AG04450 (cell line): Measurements from ENCODE around the gene FDX2. TPM values are rescaled to one million over a fixed set of nuclear protein-coding genes. Genes with fewer than 3 reads are reported as not detected.

Experiments used
- CTCF ChIA-PET: fragments of 300-600, 350-600 bp; formaldehyde crosslinking; extraction: SDS; loops from one replicate; lab custom pipeline; 2022; ENCODE audit warnings: antibody characterized with exemption, inconsistent platforms; lab: Charles Lee
- POLR2A ChIA-PET: fragments of 350-600 bp; formaldehyde crosslinking; extraction: SDS; loops from one replicate; lab custom pipeline; 2021; ENCODE audit warnings: antibody characterized with exemption, inconsistent platforms; lab: Yijun Ruan, JAX
- DNase-seq: peaks from one replicate; pipeline ENCODE4 v3.0.0-alpha.2; 2011; ENCODE audit warnings: low read depth, low spot score
- H3K27ac ChIP-seq: one replicate; pipeline ENCODE4 v1.5.1; 2012; ENCODE audit warnings: low read depth, low read length, control low read depth
- H3K27me3 ChIP-seq: one replicate; pipeline ENCODE4 v1.6.0; 2012; ENCODE audit warnings: low read length; ENCODE audit not compliant: control insufficient read depth, insufficient read depth
- H3K4me3 ChIP-seq: 2 replicates; pipeline ENCODE4 v1.5.1; 2011; ENCODE audit warnings: mild to moderate bottlenecking, low read depth, low read length, control low read depth
- H3K9me3 ChIP-seq: 2 replicates; pipeline ENCODE4 v1.5.1; 2012; ENCODE audit warnings: low read length; ENCODE audit not compliant: control insufficient read depth, insufficient read depth
- CTCF ChIP-seq: IDR thresholded peaks from 2 replicates; pipeline ENCODE4 v1.5.1; 2011; ENCODE audit warnings: low read depth, low read length, control low read depth, inconsistent platforms
- polyA plus RNA-seq: library from polyadenylated mRNA; depleted of rRNA; stranded (reverse); fragments of >200 nt; gene quantifications from 2 replicates; pipeline ENCODE4 v1.2.3, GENCODE V29; 2011

Gene FDX2
- polyA plus RNA-seq, 1 experiment = 20.8 TPM

GRCh38 chr19:10346509-10346908 lies 30.7 kb upstream of the FDX2 start:
- ChIA-PET CTCF (no interaction called here), POLR2A (no interaction called here)
- no peak for TF ChIP-seq CTCF
- Histone ChIP-seq H3K4me3 (no peak overlapping the region), H3K27me3 (no peaks in the 10 kb centered on the region), H3K27ac (no peak overlapping the region), H3K9me3 (no peaks in the 10 kb centered on the region)
- no peak for DNase-seq

DNA sequence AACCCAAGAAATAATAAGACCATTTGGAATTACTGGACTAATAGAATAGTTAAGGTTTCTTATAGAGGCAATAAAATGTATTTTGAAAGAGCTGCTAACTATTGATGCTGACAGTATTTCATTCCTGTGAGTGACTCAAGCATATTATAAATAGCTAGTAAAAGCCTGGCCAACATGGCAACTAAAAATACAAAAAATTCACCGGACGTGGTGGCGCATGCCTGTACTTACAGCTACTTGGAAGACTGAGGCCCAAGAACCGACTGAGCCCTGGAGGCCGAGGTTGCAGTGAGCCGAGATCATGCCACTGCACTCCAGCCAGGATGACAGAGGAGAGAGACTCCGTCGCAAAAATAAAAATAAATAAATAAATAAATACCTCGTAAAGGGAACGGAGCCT lies 29.0 kb upstream of the FDX2 start:
- Histone ChIP-seq H3K4me3 (no peak overlapping the region), H3K27ac (no peak overlapping the region), H3K27me3 (no peaks in the 10 kb centered on the region), H3K9me3 (no peaks in the 10 kb centered on the region)
- CTCF ChIA-PET = interaction anchor here (0.5 to 1.3 kb wide), 4 partner anchors 37 to 86 kb away, joined by 4 to 5 read pairs (median 4); no protein-coding TSS in a partner anchor
- TF ChIP-seq CTCF = no peak
- POLR2A ChIA-PET = interaction anchor here (0.6 kb wide), 1 partner anchor 386 kb away, joined by 5 read pairs; no protein-coding TSS in a partner anchor
- DNase-seq = no peak

DNA sequence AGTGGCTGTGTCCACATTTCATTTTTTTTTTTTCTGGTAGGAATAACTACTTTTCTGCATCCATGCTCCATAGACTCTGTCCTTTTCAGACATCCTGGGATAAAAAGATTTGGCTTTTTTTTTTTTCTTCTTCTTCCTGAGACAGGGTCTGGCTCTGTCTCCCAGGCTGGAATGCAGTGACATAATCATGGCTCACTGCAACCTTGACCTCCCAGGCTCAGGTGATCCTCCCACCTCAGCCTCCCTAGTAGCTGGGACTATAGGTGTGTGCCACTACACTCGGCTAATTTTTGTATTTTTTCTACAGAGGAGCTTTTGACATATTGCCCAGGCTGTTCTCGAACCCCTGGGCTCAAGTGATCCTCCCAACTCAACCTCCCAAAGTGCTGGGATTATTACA lies 27.7 kb upstream of the FDX2 start:
- H3K4me3 ChIP-seq = no peak overlapping the region
- no peak for DNase-seq
- H3K9me3 ChIP-seq = no peaks in the 10 kb centered on the region
- CTCF ChIA-PET = interaction anchor here (0.9 kb wide), 1 partner anchor 47 kb away, joined by 3 read pairs; no protein-coding TSS in a partner anchor
- TF ChIP-seq CTCF = no peak
- H3K27me3 ChIP-seq = no peaks in the 10 kb centered on the region
- no peak overlapping the region for H3K27ac ChIP-seq
- POLR2A ChIA-PET = no interaction called here

DNA sequence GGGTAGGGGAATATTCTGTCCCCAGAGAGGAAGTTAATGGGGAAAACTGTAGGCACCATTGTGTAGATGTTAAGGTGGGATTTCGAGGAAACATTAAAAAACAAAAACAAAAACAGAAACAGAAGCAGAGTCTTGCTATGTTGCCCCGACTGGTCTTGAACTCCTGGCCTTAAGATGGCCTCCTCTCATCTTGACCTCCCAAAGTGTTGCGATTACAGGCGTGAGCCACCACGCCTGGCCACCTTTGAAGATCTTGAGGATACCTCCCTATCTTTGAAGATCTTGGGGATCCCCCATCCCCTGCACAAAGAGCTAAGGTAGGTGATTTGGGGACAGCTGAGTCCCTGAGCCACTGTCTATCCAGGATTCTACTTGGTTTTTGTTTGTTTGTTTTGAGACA lies 24.2 kb upstream of the FDX2 start:
- POLR2A ChIA-PET = no interaction called here
- CTCF ChIA-PET = no interaction called here
- no peak for TF ChIP-seq CTCF
- no peak overlapping the region for H3K4me3 ChIP-seq
- no peak overlapping the region for H3K27ac ChIP-seq
- no peaks in the 10 kb centered on the region for H3K9me3 ChIP-seq
- DNase-seq = no peak
- H3K27me3 ChIP-seq = no peaks in the 10 kb centered on the region

DNA sequence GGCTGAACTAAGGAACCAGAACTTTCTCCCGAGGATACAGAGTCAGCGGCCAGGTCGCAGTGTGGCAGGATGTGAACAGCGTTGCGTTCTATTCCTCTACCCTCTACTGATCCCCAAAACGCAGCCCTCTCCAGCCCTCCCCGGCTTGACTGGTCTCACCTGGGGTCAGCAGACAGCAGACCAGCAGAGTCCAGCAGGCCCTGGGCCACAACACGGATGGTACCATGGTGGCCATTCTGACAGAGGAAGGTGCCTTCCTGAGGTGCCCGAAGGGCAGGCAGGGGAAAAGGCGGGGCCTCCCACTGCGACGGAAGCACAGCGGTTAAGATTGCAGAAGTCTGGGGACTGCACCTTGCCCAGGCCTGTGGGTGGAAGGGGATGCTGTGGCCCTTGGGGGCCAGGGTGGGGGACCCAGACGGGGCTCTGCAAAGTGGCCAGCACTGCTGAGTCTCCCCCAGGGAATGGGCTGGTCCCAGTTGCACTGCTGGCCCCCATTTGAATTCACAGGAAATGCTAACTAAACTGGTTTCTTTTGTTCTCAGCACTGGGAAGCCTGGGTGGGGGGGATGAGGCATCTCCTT lies 23.7 kb upstream of the FDX2 start, which contains the start of gene ICAM3:
Gene ICAM3, minus strand, starts transcription at position 245 of the 581 bp plus-strand sequence. Its CDS starts 10 bp downstream, at position 235.
- CTCF ChIA-PET = no interaction called here
- Histone ChIP-seq H3K9me3 (no peaks in the 10 kb centered on the region), H3K27me3 (no peaks in the 10 kb centered on the region), H3K4me3 (no peak within 1 kb of the TSS), H3K27ac (no peak within 1 kb of the TSS)
- TF ChIP-seq CTCF = no peak
- no peak for DNase-seq
- POLR2A ChIA-PET = no interaction called here
